Suppressor macrophage treated with lipopolysaccharide for 4 hours (primary cell): ENCODE measurements around the gene LFNG.

ENCODE experiments used
- DNase-seq: peaks from one replicate; pipeline ENCODE4 v3.0.0-alpha.2; 2020

LFNG gene

DNA sequence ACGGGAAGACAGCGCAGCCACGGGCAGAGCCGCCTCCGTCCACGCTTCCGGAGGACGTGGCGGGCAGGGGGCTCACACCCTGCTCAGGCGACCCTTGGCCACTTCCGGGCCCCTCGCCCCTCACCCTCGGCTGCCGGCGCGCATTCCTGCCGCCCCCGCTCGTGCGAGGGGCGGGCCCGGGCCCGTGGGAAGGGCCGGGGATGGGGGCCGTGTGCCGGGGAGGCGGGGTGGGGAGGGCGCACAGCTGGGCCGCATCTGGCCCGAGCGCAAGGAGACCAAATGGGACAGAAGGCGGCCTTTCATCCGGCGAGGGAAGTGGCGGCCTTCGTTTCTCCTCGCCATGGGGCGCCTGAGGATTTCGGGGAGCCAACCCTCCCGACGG is 846 bp upstream of the LFNG start:
- no peak for DNase-seq

- peak; percentile 46 for DNase-seq
These were observed 672 bp downstream of the LFNG start for GRCh38 chr7:2520131-2520760.

GRCh38 chr7:2520761-2521290 is 1.3 kb downstream of the LFNG start:
- peak; percentile 39 for DNase-seq

- DNase-seq, result no peak
These were observed 1.8 kb downstream of the LFNG start for GRCh38 chr7:2521341-2521745.

DNA sequence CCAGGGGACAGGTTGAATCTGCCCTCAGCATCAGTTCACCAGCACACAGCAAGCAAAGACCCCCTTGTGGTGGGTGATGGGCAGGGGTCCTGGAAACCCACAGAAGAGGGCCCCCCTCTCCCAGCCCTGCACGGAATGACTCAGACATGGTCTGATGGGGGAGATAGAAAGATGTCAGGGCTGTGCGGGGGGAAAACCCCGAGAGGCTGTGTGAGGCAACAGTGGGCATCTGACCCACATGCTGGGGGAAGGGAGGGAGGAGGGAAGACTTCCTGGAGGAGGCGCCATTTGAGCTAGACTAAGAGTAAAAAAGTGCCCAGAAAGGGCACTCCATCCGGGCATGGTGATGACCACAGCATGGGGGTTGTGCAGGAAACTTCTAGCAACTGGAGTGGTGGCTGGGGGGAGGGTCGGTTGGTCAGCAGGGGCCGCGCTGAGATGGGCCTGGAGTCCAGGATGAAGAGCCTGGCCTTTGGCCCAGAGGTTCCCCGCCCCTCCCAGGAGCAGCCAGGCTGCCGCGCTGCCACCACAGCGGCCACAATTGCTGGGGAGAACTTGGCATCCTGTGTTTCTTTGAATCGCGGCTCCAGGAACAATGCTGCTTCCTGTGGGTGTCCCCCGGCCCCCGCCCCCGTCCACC is 2.5 kb downstream of the LFNG start:
- peak; percentile 90 for DNase-seq

DNA sequence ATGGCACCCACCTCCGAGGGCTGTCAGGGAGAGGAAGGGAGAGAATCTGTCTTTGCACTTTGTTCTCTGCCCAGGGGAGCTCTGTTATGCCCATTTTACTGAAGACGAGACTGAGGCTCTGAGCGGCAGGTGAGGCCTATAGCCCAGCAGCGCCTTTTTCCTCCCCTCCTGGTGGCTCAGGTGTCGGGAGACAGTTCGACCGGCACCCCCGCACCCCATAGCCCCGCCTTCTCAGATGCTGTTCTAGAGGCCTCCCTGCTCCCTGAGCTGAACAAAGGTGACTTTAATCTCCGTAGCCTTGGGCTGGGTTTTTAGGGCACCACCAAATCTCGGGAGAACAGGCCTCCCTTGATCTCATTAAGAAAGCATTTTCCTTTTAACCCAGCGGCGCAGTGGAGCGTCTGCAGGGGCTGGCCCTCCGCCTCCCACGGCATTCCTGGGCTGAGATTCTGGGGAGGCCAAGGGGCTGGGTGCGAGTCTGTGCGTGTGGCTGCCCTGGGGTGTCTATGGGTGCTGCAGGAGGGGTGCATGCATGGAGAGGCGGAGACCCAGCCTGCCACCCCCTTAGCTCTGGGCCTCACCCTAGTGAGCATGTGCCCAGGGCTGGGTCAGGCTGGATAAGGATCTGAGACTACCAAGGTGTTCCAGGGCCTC is 3.3 kb downstream of the LFNG start:
- no peak for DNase-seq

DNA sequence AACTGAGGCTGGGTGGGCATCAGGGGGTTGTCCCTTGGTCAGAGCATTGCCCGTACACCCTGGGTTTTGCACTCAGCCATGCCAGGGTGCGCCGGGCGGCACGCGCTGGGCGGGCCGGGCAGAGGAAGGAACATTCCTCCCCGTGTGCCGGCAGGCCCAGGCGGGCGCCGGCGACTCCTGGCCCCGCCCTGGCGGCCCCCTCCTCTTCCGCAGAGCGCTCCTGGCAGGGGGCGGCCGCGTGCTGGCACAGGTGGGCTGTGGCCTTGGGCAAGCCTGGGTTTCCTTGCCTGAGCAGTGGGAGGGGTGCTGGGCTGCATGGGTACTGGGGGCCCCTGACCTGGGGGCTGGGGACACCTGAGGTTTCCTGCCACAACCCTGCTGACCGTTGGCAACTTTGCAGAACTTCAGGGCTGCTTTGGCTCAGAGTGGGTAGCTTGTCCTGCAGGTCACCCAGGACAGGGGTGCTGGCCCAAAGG is 3.9 kb downstream of the LFNG start:
- no peak for DNase-seq

- DNase-seq, result peak; percentile 69
These were observed 4.6 kb downstream of the LFNG start for GRCh38 chr7:2523941-2524807.

DNA sequence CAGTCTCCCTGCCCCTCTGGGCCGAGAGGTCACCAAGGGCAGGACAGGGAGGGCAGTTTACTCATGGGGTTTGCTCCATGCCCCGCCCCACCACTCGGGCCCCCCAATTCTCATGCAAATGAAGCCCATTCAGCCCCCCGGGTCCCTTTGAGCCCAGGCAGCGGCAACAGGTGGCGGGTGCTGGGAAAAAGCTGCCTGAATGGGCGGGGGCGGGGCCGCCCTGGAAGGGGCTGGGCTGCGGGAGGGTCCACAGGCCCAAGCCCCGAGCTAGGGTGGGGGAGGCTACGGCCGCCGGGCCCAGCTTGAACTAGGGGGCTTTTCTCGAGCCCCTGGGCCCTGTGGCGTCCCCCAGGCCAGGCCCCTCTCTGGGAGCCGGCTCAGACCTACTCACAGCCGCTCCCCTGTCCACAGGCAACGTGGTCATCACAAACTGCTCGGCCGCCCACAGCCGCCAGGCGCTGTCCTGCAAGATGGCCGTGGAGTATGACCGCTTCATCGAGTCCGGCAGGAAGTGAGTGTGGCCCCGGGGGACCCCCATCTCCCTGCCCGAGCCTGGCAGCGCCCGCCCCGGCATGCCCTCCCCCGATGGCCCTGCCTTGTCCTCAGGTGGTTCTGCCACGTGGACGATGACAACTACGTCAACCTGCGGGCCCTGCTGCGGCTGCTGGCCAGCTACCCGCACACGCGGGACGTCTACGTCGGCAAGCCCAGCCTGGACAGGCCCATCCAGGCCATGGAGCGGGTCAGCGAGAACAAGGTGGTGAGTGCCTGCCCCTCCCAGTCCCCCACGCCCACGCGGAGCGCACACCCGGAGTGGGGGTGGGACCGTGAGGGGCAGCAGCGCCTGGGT is 5.5 kb downstream of the LFNG start:
- no peak for DNase-seq

DNA sequence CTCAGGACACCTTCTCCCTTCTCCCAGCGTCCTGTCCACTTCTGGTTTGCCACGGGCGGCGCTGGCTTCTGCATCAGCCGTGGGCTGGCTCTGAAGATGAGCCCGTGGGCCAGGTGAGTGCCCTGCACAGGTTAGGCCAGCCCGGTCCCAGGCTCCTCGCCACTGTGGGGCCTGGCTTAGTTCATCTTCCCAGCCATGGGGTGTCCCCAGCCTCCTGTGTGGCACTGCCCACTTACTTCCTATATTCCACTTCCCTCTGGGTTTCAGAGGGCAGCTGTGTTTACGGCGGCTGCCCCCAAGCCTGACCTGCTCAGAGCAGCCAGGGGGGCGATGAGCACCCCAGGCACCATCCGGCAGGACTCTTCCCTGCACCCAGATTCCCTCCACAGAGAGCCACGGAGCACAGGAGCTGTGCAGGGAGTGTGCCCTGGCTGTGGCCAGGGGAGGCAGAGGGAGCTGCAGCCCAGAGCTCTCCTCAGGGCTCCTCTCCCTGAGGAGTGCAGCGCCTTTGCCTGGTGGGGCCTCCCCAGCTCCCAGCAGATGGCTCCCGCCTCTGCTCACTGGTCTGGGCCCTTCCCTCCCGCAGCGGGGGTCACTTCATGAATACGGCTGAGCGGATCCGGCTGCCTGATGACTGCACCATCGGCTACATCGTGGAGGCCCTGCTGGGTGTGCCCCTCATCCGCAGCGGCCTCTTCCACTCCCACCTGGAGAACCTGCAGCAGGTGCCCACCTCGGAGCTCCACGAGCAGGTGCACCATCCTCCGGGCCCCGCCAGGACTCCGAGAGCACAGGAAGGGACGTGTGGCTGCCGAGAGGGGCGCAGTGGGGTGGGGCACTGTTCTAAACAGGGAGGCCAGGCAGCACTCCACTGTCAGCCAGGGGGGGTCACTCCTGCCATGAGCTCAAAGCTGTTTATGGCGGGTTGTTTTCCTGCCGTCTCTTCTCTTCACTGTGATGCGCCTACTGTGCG is 6.4 kb downstream of the LFNG start:
- peak; percentile 67 for DNase-seq

GRCh38 chr7:2526659-2527504 is 7.3 kb downstream of the LFNG start:
- no peak for DNase-seq

- peak; percentile 76 for DNase-seq
These were observed 8.2 kb downstream of the LFNG start for GRCh38 chr7:2527505-2528467.

DNA sequence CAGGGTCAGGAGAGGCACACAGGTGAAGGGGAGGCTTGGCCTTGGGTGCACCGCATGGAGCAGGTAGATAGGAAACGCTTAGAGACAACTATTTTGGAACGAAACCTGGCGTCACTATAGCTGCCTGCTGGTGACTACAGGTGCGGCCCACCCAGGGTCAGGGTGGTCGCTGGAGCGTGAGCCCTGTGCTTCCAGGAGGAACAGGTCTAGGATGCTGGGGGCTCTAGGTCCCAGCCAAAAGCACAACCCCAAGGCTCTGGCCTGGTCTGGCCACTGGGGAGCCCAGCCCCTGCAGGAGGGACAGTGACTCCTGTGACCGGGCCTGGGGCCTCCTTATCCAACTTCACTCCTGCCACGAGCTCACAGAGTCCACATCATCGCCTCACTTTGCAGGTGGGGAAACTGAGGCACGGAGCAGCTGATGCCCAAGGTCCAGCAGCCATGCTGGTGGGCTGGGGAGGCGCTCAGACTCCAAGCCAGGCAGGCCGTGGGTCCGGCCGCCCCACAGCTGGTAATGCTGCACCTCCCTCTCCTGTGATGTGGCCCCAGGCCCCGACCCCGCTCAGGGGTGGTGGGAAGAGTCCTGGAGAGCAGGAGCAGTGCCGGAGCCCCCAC is 9.0 kb downstream of the LFNG start:
- DNase-seq, result no peak

GRCh38 chr7:2529161-2530070 is 9.8 kb downstream of the LFNG start:
- peak; percentile 96 for DNase-seq

DNA sequence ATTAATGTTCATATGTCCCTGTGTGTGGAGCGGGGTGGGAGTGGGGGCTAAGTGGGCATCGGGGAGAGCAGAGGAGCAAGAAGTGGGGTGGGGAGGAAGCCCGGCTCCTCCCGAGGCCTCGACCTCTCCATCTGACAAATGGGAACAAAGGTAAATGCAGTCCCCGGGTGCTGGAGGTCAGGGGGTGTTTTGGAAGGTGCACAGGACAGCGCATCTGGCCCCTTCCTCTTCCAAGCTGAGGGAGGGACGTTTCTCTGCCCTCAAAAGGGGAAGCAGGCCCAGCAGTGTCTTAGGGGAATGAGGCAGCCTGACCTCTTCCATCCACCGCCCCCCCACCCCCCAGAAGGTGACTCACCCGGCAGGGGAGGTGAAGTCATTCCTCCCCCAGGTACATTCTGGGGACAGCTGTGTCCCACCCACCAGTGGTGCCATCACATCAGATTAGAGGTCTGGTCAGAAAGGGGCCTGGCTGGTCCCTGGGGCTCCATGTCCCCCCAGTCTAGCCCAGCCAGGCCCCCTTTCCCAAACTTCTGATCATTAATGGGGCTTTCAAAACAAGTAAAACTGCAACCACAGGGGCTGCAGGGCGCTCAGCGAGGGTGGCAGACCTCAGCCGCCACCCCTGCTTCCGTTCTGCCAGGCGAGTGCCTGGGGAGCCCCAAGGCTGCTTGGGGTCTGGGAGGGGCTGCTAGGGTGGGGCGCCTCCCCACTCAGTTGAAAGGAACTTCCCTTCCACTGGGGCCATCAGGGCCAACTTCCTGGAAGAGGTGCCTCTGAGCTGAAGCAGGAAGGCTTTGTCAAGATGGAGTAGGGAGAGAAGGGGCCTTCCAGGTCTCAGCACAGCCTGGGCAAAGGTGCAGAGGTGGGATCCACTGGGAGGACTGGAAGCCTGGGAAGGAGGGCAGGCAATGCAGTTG is 10.8 kb downstream of the LFNG start:
- peak; percentile 91 for DNase-seq
